AG04450 (cell line): Measurements from ENCODE around the gene RUNX2. TPM values are rescaled to one million over a fixed set of nuclear protein-coding genes. Genes with fewer than 3 reads are reported as not detected.

Experiments used
- CTCF ChIA-PET: fragments of 300-600, 350-600 bp; formaldehyde crosslinking; extraction: SDS; loops from one replicate; lab custom pipeline; 2022; ENCODE audit warnings: antibody characterized with exemption, inconsistent platforms; lab: Charles Lee
- POLR2A ChIA-PET: fragments of 350-600 bp; formaldehyde crosslinking; extraction: SDS; loops from one replicate; lab custom pipeline; 2021; ENCODE audit warnings: antibody characterized with exemption, inconsistent platforms; lab: Yijun Ruan, JAX
- DNase-seq: peaks from one replicate; pipeline ENCODE4 v3.0.0-alpha.2; 2011; ENCODE audit warnings: low read depth, low spot score
- H3K27ac ChIP-seq: one replicate; pipeline ENCODE4 v1.5.1; 2012; ENCODE audit warnings: low read depth, low read length, control low read depth
- H3K27me3 ChIP-seq: one replicate; pipeline ENCODE4 v1.6.0; 2012; ENCODE audit warnings: low read length; ENCODE audit not compliant: control insufficient read depth, insufficient read depth
- H3K4me3 ChIP-seq: 2 replicates; pipeline ENCODE4 v1.5.1; 2011; ENCODE audit warnings: mild to moderate bottlenecking, low read depth, low read length, control low read depth
- H3K9me3 ChIP-seq: 2 replicates; pipeline ENCODE4 v1.5.1; 2012; ENCODE audit warnings: low read length; ENCODE audit not compliant: control insufficient read depth, insufficient read depth
- CTCF ChIP-seq: IDR thresholded peaks from 2 replicates; pipeline ENCODE4 v1.5.1; 2011; ENCODE audit warnings: low read depth, low read length, control low read depth, inconsistent platforms
- polyA plus RNA-seq: library from polyadenylated mRNA; depleted of rRNA; stranded (reverse); fragments of >200 nt; gene quantifications from 2 replicates; pipeline ENCODE4 v1.2.3, GENCODE V29; 2011

The RUNX2 gene
- polyA plus RNA-seq, 1 experiment: 3.4 TPM

GRCh38 chr6:45630314-45630713 lies 302.2 kb downstream of the RUNX2 start:
- Histone ChIP-seq H3K4me3 (no peak overlapping the region), H3K27ac (peak overlapping the region; percentile 35), H3K27me3 (no peaks in the 10 kb centered on the region), H3K9me3 (no peaks in the 10 kb centered on the region)
- POLR2A ChIA-PET: interaction anchor here (0.6 to 1.2 kb wide), 2 partner anchors 25 to 52 kb away, joined by 3 to 4 read pairs; no protein-coding TSS in a partner anchor
- no peak for TF ChIP-seq CTCF
- CTCF ChIA-PET: interaction anchor here (0.6 to 1.1 kb wide), 2 partner anchors 84 to 139 kb away, joined by 3 to 5 read pairs; no protein-coding TSS in a partner anchor
- no peak for DNase-seq

GRCh38 chr6:45630801-45631200 lies 302.7 kb downstream of the RUNX2 start:
- DNase-seq: no peak
- Histone ChIP-seq H3K27me3 (no peaks in the 10 kb centered on the region), H3K27ac (peak overlapping the region; percentile 35), H3K4me3 (no peak overlapping the region), H3K9me3 (no peaks in the 10 kb centered on the region)
- ChIA-PET CTCF (interaction anchor here (0.6 to 1.1 kb wide), 2 partner anchors 84 to 140 kb away, joined by 3 to 5 read pairs; no protein-coding TSS in a partner anchor), POLR2A (interaction anchor here (0.6 to 1.2 kb wide), 2 partner anchors 25 to 52 kb away, joined by 3 to 4 read pairs; no protein-coding TSS in a partner anchor)
- no peak for TF ChIP-seq CTCF

GRCh38 chr6:45631396-45631795 lies 303.3 kb downstream of the RUNX2 start:
- ChIA-PET POLR2A (no interaction called here), CTCF (no interaction called here)
- H3K27ac ChIP-seq: no peak overlapping the region
- H3K4me3 ChIP-seq: no peak overlapping the region
- no peaks in the 10 kb centered on the region for H3K9me3 ChIP-seq
- H3K27me3 ChIP-seq: no peaks in the 10 kb centered on the region
- no peak for TF ChIP-seq CTCF
- no peak for DNase-seq

GRCh38 chr6:45633272-45633908 lies 305.3 kb downstream of the RUNX2 start:
- Histone ChIP-seq H3K27me3 (no peaks in the 10 kb centered on the region), H3K4me3 (no peak overlapping the region), H3K27ac (no peak overlapping the region), H3K9me3 (no peaks in the 10 kb centered on the region)
- no peak for DNase-seq
- ChIA-PET POLR2A (no interaction called here), CTCF (interaction anchor here (0.8 to 1.1 kb wide), 2 partner anchors 19 to 82 kb away, joined by 3 read pairs; no protein-coding TSS in a partner anchor)
- TF ChIP-seq CTCF: no peak

- Histone ChIP-seq H3K27me3 (no peaks in the 10 kb centered on the region), H3K4me3 (no peak overlapping the region), H3K27ac (no peak overlapping the region), H3K9me3 (no peaks in the 10 kb centered on the region)
- POLR2A ChIA-PET: no interaction called here
- TF ChIP-seq CTCF: no peak
- DNase-seq: no peak
- CTCF ChIA-PET: no interaction called here
These were observed 306.1 kb downstream of the RUNX2 start for GRCh38 chr6:45634231-45634630.
